NT2/D1 (cell line): ENCODE results near the gene DLG2.

Source experiments
- DNase-seq: peaks from one replicate; pipeline ENCODE4 v3.0.0-alpha.2; 2011; ENCODE audit warnings: low read depth, low spot score
- H3K27me3 ChIP-seq: 2 replicates; pipeline ENCODE4 v1.6.0; 2011; ENCODE audit warnings: mild to moderate bottlenecking; ENCODE audit not compliant: insufficient read length, insufficient read depth
- H3K36me3 ChIP-seq: 2 replicates; pipeline ENCODE4 v1.6.1; 2011; ENCODE audit warnings: mild to moderate bottlenecking, low read length, mixed read lengths; ENCODE audit not compliant: insufficient read depth, insufficient read length
- H3K4me1 ChIP-seq: 2 replicates; pipeline ENCODE4 v1.5.1; 2011; ENCODE audit not compliant: insufficient read depth, insufficient read length
- H3K4me3 ChIP-seq: 2 replicates; pipeline ENCODE4 v1.5.1; 2011; ENCODE audit warnings: low read depth; ENCODE audit not compliant: insufficient read length
- H3K9ac ChIP-seq: 2 replicates; pipeline ENCODE4 v1.6.0; 2011; ENCODE audit warnings: low read depth; ENCODE audit not compliant: insufficient read length
- H3K9me3 ChIP-seq: 2 replicates; pipeline ENCODE4 v1.5.1; 2011; ENCODE audit warnings: mild to moderate bottlenecking, low read length; ENCODE audit not compliant: insufficient read depth
- SUZ12 ChIP-seq: IDR thresholded peaks from 2 replicates; pipeline ENCODE4 v1.6.1; 2011; ENCODE audit not compliant: insufficient read length, insufficient read depth; ENCODE audit errors: extremely low read depth
- YY1 ChIP-seq: IDR thresholded peaks from 2 replicates; pipeline ENCODE4 v1.6.1; 2011; ENCODE audit not compliant: insufficient read length, insufficient read depth
- ZNF274 ChIP-seq: IDR thresholded peaks from 2 replicates; pipeline ENCODE4 v1.6.1; 2011; ENCODE audit warnings: mild to moderate bottlenecking, low read depth, low read length

DLG2 gene

GRCh38 chr11:83813296-83813695 lies 1813.8 kb downstream of the DLG2 start:
- no peak for DNase-seq
- no peaks in the 10 kb centered on the region for H3K4me1 ChIP-seq
- H3K4me3 ChIP-seq: no peak overlapping the region
- no peaks in the 10 kb centered on the region for H3K9me3 ChIP-seq
- no peaks in the 10 kb centered on the region for H3K36me3 ChIP-seq
- H3K27me3 ChIP-seq: no peaks in the 10 kb centered on the region
- H3K9ac ChIP-seq: no peak overlapping the region
- TF ChIP-seq YY1: no peak
- no peak for TF ChIP-seq SUZ12
- TF ChIP-seq ZNF274: no peak

GRCh38 chr11:83809274-83809673 lies 1817.9 kb downstream of the DLG2 start:
- Histone ChIP-seq H3K9me3 (no peaks in the 10 kb centered on the region), H3K4me1 (no peaks in the 10 kb centered on the region), H3K27me3 (no peaks in the 10 kb centered on the region), H3K36me3 (no peaks in the 10 kb centered on the region), H3K4me3 (no peak overlapping the region), H3K9ac (no peak overlapping the region)
- DNase-seq: no peak
- no peak for TF ChIP-seq YY1
- no peak for TF ChIP-seq ZNF274
- TF ChIP-seq SUZ12: no peak

- TF ChIP-seq ZNF274 (no peak), YY1 (no peak), SUZ12 (no peak)
- H3K27me3 ChIP-seq: no peaks in the 10 kb centered on the region
- peak; percentile 11 for DNase-seq
- no peaks in the 10 kb centered on the region for H3K36me3 ChIP-seq
- H3K4me3 ChIP-seq: no peak overlapping the region
- H3K9me3 ChIP-seq: no peaks in the 10 kb centered on the region
- no peak overlapping the region for H3K9ac ChIP-seq
- H3K4me1 ChIP-seq: no peaks in the 10 kb centered on the region
Observed at GRCh38 chr11:83801799-83802198, 1825.3 kb downstream of the DLG2 start.

GRCh38 chr11:83793310-83793709 lies 1833.8 kb downstream of the DLG2 start:
- no peaks in the 10 kb centered on the region for H3K9me3 ChIP-seq
- H3K4me3 ChIP-seq: no peak overlapping the region
- no peak overlapping the region for H3K9ac ChIP-seq
- DNase-seq: no peak
- no peaks in the 10 kb centered on the region for H3K36me3 ChIP-seq
- TF ChIP-seq YY1 (no peak), ZNF274 (no peak), SUZ12 (no peak)
- H3K4me1 ChIP-seq: no peaks in the 10 kb centered on the region
- H3K27me3 ChIP-seq: no peaks in the 10 kb centered on the region

- Histone ChIP-seq H3K36me3 (no peaks in the 10 kb centered on the region), H3K9ac (no peak overlapping the region), H3K27me3 (no peaks in the 10 kb centered on the region), H3K4me1 (no peaks in the 10 kb centered on the region), H3K4me3 (no peak overlapping the region), H3K9me3 (no peaks in the 10 kb centered on the region)
- TF ChIP-seq YY1: no peak
- TF ChIP-seq SUZ12: no peak
- no peak for TF ChIP-seq ZNF274
- no peak for DNase-seq
Observed at GRCh38 chr11:83791557-83791956, 1835.6 kb downstream of the DLG2 start.

- no peaks in the 10 kb centered on the region for H3K27me3 ChIP-seq
- no peaks in the 10 kb centered on the region for H3K4me1 ChIP-seq
Observed at GRCh38 chr11:83785942-83786341, 1841.2 kb downstream of the DLG2 start.

GRCh38 chr11:83784419-83784818 lies 1842.7 kb downstream of the DLG2 start:
- H3K4me1 ChIP-seq: no peaks in the 10 kb centered on the region
- TF ChIP-seq SUZ12 (no peak), ZNF274 (no peak), YY1 (no peak)
- DNase-seq: no peak
- H3K9ac ChIP-seq: no peak overlapping the region
- H3K9me3 ChIP-seq: no peaks in the 10 kb centered on the region
- no peaks in the 10 kb centered on the region for H3K27me3 ChIP-seq
- no peak overlapping the region for H3K4me3 ChIP-seq
- no peaks in the 10 kb centered on the region for H3K36me3 ChIP-seq

More at GRCh38 chr11:83785942-83786341, 1841.2 kb downstream of the DLG2 start:
- no peak overlapping the region for H3K9ac ChIP-seq
- DNase-seq: no peak
- no peaks in the 10 kb centered on the region for H3K9me3 ChIP-seq
- TF ChIP-seq YY1 (no peak), SUZ12 (no peak), ZNF274 (no peak)
- no peak overlapping the region for H3K4me3 ChIP-seq
- H3K36me3 ChIP-seq: no peaks in the 10 kb centered on the region
